Gastroesophageal sphincter (tissue), 4 donors: ENCODE measurements around the gene ENPP7. TPM values are rescaled to one million over a fixed set of nuclear protein-coding genes. Genes with fewer than 3 reads are reported as not detected.

Experiments used
- ATAC-seq: fragments of 150-250 bp; one replicate; pipeline ENCODE4 v1.9.1; 2016; ENCODE audit warnings: mild to moderate bottlenecking, moderate library complexity
- H3K27ac ChIP-seq, 4 donors: fragments of 200-600 bp; sonication (generic) in 3 of 4; 1 replicate in 3 of 4; 2 replicates in 1 of 4; pipeline ENCODE4 v1.5.1; 2016 to 2019
- H3K27me3 ChIP-seq: fragments of 200-600 bp; sonication (generic); one replicate; pipeline ENCODE4 v1.5.1; 2019
- H3K36me3 ChIP-seq, 2 donors: fragments of 200-600 bp; sonication (generic); one replicate each; pipeline ENCODE4 v1.5.1; 2019; ENCODE audit warnings: control low read depth in 1 of 2
- H3K4me1 ChIP-seq, 3 donors: fragments of 200-600 bp; sonication (generic); 1 replicate in 2 of 3; 2 replicates in 1 of 3; pipeline ENCODE4 v1.5.1; 2016 to 2019; ENCODE audit warnings: control low read depth in 2 of 3
- H3K4me3 ChIP-seq, 2 donors: fragments of 200-600 bp; sonication (generic); one replicate each; pipeline ENCODE4 v1.5.1; 2019; ENCODE audit warnings: mild to moderate bottlenecking in 1 of 2, moderate library complexity in 1 of 2
- H3K9me3 ChIP-seq, 3 donors: fragments of 200-600 bp; sonication (generic); one replicate each; pipeline ENCODE4 v1.5.1; 2017 to 2019; ENCODE audit warnings: control low read depth in 2 of 3
- CTCF ChIP-seq, 4 experiments: fragments of 200-600 bp in 2 of 4; fragments of 450-650 bp in 2 of 4; sonication (generic) in 1 of 4; IDR thresholded peaks; one replicate each; pipeline ENCODE4 v1.5.1; 2017 to 2019; ENCODE audit warnings: antibody characterized with exemption in 4 of 4, mild to moderate bottlenecking in 2 of 4, moderate library complexity in 2 of 4
- EP300 ChIP-seq: sonication (generic); formaldehyde crosslinking; IDR thresholded peaks from one replicate; pipeline ENCODE4 v1.6.1; 2017; ENCODE audit warnings: antibody characterized with exemption, mild to moderate bottlenecking
- POLR2A ChIP-seq, 2 donors: fragments of 450-650 bp; IDR thresholded peaks; one replicate each; pipeline ENCODE4 v1.6.1; 2017; ENCODE audit warnings: antibody characterized with exemption in 2 of 2, mild to moderate bottlenecking in 2 of 2, moderate library complexity in 1 of 2
- POLR2AphosphoS5 ChIP-seq: sonication (generic); formaldehyde crosslinking; IDR thresholded peaks from one replicate; pipeline ENCODE4 v1.6.1; 2017; ENCODE audit warnings: antibody characterized with exemption
- WGBS, 2 donors: methylation state at CpG; one replicate each; pipeline ENCODE4 v1.1.5; 2018; ENCODE audit warnings: low coverage in 1 of 2; 5-methylcytosine and 5-hydroxymethylcytosine counted together
- total RNA-seq, 4 donors: library from RNA; depleted of rRNA; stranded (reverse); fragments of >200 nt; gene quantifications; one replicate each; pipeline ENCODE4 v1.1.0, GENCODE V29; 2016

ENPP7 gene
- total RNA-seq, 4 donors from 2014 or later: 0.27 TPM; not detected in 3

DNA sequence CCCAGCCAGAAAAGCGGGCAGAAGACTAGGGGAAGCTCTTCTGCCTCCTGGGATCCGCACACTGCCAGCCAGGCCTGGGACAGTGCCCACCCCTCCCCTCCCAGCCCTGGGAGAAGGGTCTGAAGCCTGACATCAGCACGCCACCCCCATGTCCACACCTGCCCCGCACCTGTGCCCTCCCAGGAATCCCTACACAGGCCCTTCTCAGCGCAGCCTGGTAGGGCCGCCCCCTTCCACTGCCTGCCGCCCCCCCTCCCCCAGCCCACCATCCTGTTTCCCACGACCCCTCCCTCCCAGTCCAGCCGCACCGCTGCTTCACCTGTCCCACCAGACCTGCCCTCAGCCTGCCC lies 10.6 kb downstream of the ENPP7 start:
- Histone ChIP-seq H3K27ac (no peak overlapping the region), H3K9me3 (no peaks in the 10 kb centered on the region), H3K4me1 (peaks cover 0 to 11% (median 5%) of the 10 kb centered on the region in 3 donors), H3K4me3 (no peak overlapping the region), H3K36me3 (no peaks in the 10 kb centered on the region), H3K27me3 (peaks cover 90% of the 10 kb centered on the region)
- TF ChIP-seq CTCF (IDR thresholded peaks at IDR 0.05) (no peak), EP300 (no peak), POLR2AphosphoS5 (no peak)
- 53% methylated on average over 3 of the region's 10 CpGs; no CpG with 5 or more reads in 1 of the 2 donors for WGBS, 2 donors
- ATAC-seq: no peak

- Histone ChIP-seq H3K4me3 (peak overlapping the region in 1 of 2 donors; percentile 22), H3K36me3 (no peaks in the 10 kb centered on the region), H3K9me3 (no peaks in the 10 kb centered on the region), H3K4me1 (peaks cover 0 to 12% (median 5%) of the 10 kb centered on the region in 3 donors), H3K27ac (no peak overlapping the region), H3K27me3 (peaks cover 90% of the 10 kb centered on the region)
- TF ChIP-seq CTCF (IDR thresholded peaks at IDR 0.05) (peak in 3 of 4 experiments; percentile 73 to 98 (median 73)), POLR2A (IDR thresholded peaks at IDR 0.05) (no peak)
- WGBS, 2 donors: 15 to 61% methylated on average over 7 to 9 of the region's 53 CpGs
- ATAC-seq: peak; percentile 68
These were observed 11.2 kb downstream of the ENPP7 start for GRCh38 chr17:79741751-79742588.

DNA sequence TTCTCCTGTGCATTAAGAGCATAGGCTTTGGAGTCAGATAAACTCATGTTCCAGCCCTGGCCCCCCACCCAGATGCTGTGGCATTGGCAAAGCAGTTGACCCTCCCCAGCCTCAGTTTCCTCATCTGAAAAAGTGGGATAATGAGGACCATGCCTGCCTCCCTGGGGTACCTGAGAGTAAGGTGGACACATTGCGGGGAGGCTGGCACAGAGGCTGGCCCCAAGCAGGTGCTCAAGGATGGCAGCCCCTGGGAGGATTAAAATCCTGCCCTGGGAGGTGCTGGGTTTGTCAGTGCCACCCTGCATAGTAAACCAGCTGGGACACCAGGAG lies 11.8 kb downstream of the ENPP7 start:
- Histone ChIP-seq H3K4me3 (no peak overlapping the region), H3K27ac (no peak overlapping the region), H3K9me3 (no peaks in the 10 kb centered on the region), H3K4me1 (peaks cover 0 to 18% (median 5%) of the 10 kb centered on the region in 3 donors), H3K36me3 (no peaks in the 10 kb centered on the region), H3K27me3 (peaks cover 90% of the 10 kb centered on the region)
- no CpG with 5 or more reads among the region's 1 CpG for WGBS, 2 donors
- no peak for ATAC-seq
- TF ChIP-seq EP300 (no peak), POLR2A (IDR thresholded peaks at IDR 0.05) (no peak), CTCF (IDR thresholded peaks at IDR 0.05) (no peak), POLR2AphosphoS5 (no peak)

- no peak overlapping the region for H3K27ac ChIP-seq
- peaks cover 90% of the 10 kb centered on the region for H3K27me3 ChIP-seq
- H3K36me3 ChIP-seq: no peaks in the 10 kb centered on the region
- WGBS, 2 donors: no CpG with 5 or more reads among the region's 7 CpGs
- no peak overlapping the region for H3K4me3 ChIP-seq
- TF ChIP-seq CTCF (IDR thresholded peaks at IDR 0.05): no peak
- TF ChIP-seq POLR2AphosphoS5: no peak
- no peak for TF ChIP-seq EP300
- no peak for TF ChIP-seq POLR2A (IDR thresholded peaks at IDR 0.05)
- no peaks in the 10 kb centered on the region for H3K9me3 ChIP-seq
- ATAC-seq: no peak
- peaks cover 0 to 23% (median 8%) of the 10 kb centered on the region in 3 donors for H3K4me1 ChIP-seq
These were observed 12.3 kb downstream of the ENPP7 start for GRCh38 chr17:79742951-79743476.

DNA sequence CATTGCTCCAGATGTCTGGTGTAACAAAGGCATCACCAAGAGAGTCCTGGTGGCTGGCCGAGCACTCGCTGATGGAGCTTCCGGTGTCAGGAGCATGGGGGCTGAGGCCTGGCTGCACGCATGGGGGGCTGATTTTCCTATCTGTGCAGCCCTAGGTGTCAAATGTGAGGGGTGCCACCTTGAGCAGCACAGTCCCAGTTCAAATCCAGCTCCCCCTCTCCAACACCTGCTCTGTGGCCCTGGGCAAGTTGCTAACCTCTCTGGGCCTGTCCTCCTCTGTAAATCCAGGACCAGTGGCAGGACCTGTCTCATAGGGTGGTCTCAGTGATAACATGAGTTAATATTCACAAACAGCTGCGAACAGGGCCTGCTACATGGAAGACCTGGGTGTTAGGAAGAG lies 12.9 kb downstream of the ENPP7 start:
- Histone ChIP-seq H3K36me3 (no peaks in the 10 kb centered on the region), H3K27me3 (peaks cover 90% of the 10 kb centered on the region), H3K27ac (no peak overlapping the region), H3K4me3 (no peak overlapping the region), H3K9me3 (no peaks in the 10 kb centered on the region), H3K4me1 (peaks cover 0 to 28% (median 9%) of the 10 kb centered on the region in 3 donors)
- 92 to 100% methylated on average over 4 to 5 of the region's 5 CpGs for WGBS, 2 donors
- TF ChIP-seq POLR2A (IDR thresholded peaks at IDR 0.05) (no peak), CTCF (IDR thresholded peaks at IDR 0.05) (no peak), EP300 (no peak), POLR2AphosphoS5 (no peak)
- ATAC-seq: no peak
